ENCODE data around the gene ZFP82.

Gene ZFP82

DNA sequence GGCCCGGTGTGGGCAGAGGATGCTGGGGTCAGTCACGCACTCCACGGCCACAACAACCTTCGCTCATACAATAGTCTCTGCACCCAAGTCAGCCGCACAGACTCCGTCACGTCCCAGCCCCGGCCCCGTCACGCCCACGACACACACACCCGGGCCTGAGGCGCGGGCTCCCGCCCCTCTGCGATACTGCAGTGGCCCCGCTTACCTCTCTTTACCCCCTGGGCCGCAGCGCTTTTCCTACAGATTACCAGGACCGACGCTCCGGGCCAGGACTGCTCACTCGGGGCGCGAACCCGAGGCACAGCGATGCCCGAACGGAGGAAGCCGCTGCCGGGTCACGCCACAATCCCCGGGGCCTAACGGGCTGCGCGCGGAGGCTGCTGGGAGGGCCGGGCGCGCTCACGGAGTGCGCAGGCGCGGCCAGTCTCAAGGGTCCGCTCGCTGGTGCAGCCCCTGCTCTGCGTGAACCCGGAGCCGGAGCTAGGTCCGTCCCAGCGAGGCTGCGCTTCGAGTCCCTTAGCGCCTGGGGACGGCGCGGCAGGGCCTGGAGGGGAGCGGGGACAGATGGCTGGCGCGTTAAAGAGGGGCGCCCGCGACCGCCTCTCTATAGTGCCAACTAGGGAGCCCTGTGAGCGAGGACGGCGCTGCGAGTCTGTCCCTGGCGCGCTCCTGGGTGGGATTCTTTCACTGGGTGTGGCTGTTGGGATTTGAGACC, at the start of gene ZFP82:
Gene ZFP82 (minus strand): TSS at position 358 of the 715 bp plus-strand sequence. CDS start 8,855 bp downstream, outside the sequence.
- no peak for FAIRE-seq

DNA sequence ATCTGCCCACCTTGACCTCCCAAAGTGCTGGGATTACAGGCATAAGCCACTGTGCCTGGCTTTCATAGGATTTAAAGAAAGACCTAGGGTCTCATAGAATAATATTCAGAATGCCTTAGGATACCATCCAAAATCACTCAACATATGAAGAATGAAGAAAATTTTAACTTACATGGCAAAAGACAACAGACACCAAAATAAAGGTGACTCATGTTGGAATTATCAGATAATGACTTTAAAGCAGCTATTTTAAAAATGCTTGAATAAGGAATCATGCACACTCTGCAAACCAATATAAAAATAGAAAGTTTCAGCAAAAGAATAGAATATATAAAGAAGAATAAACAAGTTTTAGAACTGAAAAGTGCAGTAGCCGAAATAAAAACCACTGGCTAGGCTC, 41.6 kb upstream of the ZFP82 start:
- no peak for FAIRE-seq

DNA sequence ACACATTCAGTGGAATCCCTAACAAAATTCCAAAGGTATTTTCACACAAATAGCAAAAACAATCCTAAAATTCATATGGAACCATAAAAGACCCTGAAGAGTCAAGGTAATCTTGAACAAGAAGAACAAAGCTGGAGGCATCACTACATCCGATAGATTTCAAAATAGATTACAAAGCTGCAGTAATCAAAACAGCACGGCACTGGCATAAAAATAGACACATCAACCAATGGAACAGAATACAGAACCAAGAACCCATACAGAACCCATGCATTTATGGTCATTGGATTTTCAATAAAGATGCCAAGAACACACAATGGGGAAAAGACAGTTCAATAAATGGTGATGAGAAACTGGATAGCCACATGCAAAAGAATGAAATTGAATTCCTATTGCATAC, 38.4 kb upstream of the ZFP82 start:
- no peak for FAIRE-seq

DNA sequence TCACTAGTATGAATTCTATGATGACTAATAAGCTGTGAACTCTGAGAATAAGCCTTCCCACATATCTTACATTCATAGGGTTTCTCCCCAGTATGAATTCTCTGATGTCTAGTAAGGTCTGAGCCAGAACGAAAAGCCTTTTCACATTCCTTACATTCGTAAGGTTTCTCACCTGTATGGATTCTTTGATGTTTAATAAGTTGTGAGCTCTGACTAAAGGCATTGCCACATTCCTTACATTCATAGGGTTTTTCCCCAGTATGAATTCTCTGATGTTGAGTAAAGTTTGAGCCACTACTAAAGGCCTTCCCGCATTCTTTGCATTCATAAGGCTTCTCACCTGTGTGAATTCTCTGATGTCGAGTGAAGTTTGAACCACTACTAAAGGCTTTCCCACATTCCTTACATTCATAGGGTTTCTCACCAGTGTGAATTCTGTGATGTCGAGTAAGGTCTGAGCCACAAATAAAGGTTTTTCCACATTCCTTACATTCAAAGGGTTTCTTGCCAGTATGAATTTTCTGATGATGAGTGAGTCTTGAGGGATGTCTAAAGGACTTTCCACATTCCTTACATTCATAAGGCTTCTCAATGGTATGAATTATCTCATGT, 30.7 kb upstream of the ZFP82 start:
- FAIRE-seq: no peak

DNA sequence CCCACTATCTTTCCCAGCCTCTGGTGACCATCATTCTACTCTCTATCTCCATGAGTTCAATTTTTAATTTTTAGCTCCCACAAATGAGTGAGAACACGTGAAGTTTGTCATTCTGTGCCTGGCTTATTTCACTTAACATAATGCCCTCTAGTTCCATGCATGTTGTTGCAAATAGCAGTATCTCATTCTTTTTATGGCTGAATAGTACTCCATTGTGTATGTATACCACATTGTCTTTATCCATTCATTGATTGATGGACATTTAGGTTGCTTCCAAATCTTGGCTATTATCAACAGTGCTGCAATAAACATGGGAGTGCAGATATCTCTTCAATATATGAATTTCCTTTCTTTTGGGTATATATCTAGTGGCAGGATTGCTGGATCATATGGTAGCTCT, 22.9 kb upstream of the ZFP82 start:
- FAIRE-seq: no peak

DNA sequence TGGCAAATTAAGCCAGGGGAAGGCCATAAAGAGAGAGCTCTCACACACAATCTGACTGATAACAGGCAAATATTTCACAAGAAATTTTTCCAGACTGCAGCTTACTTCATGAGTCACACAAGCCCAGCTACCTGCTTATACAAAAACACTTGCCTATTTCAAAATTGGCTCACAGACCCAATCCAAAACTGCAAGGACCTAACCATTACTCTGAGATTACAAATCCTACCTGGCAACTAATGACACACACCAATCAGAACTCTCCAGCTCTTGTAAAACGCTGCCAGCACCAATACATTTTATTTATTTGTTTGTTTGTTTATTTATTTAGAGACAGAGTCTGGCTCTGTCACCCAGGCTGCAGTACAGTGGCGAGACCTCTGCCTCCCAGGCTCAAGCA, 18.1 kb upstream of the ZFP82 start:
- FAIRE-seq: no peak

DNA sequence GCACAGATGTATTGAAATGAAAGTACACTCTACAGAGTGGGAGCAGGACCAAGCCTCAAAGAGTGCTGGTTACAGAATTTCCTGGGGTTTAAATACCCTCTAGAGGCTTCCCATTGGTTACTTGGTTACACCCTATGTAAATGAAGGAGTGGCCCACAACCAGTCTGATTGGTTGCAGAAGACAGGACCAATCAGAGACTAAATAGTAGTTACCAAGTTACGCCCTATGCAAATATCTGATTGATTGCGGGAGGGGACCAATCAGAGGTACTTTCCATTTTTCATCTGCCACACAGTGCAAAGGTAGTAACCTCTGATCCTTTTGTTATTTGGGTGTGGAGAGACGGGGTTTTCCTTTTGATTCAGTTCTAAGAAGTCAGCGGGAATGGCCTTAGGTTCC, 5.5 kb upstream of the ZFP82 start:
- FAIRE-seq: no peak

DNA sequence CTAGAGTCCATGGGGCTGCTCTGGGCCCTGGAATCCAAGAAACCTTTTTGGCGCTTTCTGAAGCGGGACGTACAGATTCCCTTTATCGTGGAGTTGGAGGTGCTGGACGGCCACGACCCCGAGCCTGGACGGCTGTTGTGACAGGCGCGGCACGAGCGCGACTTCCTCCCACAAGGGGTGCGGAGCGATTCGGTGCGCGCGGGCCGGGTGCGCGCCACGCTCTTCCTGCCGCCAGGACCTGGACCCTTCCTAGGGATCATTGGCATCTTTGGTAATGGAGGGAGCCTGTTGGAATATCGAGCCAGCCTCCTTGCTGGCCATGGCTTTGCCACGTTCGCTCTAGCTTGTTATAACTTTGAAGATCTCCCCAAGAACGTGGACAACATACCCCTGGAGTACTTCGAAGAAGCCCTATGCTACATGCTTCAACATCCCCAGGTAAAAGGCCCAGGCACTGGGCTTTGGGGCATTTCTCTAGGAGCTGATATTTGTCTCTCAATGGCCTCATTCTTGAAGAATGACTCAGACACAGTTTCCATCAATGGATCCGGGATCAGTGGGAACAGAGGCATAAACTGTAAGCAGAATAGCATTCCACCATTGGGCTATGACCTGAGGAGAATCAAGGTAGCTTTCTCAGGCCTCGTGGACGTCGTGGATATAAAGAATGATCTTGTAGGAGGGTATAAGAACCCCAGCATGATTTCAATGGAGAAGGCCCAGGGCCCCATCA, 3.5 kb upstream of the ZFP82 start:
- no peak for FAIRE-seq

DNA sequence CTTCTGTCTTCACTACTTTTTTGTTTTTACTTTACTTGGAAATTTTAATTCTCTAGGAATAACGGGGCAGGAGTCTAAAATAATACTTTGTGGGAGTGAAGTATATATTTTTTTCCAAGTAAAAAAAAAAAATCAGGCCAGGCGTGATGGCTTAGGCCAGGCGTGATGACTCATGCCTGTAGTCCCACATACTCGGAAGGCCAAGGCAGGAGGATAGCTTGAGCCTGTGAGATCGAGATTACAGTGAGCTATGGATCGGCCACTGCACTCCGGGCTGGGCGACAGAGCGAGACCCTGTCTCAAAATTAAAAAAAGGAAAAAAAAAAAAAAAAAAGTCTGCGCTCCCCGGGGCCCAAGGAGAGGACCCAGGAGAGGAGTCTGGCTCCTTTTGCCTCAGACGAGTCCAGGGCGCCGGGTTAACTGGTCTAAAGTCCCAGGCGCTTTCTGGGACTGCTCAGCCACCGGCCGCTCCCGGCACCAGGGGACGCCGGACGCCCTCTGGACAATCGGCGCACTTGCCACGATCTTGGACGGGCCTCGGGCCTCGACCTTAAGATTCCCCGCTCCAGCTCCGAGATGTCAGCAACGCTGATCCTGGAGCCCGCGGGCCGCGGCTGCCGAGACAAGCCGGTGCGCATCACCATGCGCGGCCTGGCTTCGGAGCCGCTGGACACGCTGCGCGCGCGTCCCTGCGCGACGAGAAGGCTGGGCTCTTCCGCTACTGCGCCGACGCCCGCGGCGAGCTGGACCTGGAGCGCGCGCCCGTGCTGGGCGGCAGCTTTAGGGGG, 2.7 kb upstream of the ZFP82 start:
- FAIRE-seq: no peak

DNA sequence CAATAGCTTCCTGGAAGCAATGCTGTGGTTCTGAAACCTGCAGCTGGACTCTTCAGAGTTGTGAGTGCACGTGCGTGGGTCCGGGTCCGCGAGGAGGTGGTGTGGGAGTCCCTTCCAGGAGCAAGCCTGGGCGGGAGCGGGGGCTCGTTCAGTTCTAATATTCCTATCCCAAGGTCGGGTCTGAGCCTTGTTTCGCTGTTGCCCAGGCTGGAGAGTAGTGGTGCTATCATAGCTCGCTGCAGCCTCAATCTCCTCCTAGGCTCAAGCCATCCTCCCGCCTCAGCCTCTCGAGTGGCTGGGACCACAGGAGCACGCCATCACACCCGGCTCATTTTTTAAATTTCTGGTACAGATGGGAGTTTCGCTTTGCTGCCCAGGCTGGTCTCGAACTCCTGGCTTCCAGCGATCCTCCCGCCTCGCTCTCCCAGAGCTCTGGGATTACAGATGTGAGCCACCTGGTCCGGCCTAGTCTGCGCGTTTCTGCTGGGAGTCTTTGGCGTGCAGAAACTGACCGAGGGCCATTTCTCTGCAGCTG, 625 bp downstream of the ZFP82 start:
- FAIRE-seq: no peak

DNA sequence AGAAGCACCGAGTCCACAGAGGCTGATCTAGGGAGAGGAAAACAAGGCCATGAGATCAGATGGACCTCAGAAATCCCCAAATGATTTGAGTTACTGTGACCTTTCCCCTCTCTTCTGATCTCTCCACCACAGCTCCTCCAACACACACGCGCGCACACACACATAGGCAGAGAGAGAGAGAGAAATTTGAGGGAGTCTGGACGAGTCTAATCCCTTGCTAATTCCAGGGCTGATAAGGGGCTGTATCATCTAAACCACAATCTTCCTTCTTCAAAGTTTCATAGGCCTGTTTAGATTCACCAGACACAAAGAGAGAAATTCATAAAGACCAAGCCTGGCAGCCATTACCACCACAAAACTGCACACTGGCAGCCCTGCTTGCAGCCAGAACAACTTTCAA, 8.6 kb downstream of the ZFP82 start:
- no peak for FAIRE-seq

DNA sequence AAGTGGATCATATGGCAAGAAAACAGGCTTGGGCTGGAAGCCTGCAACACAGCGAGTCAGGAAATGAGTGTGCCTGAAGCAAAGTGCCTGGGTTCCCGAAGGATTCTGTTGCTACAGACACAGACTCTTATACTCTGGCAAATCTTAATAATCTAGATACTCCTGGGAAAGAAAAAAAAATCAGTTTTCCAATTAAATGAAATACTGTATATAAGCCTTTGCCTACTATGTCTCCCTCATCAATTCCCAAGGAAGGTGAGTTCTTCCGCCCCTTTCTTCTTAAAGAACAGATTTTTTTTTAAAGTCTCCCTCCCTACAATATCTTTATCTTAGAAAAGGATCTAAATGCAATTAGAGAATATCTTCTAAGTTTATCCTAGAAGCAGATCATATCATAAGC, 10.3 kb downstream of the ZFP82 start:
- no peak for FAIRE-seq

DNA sequence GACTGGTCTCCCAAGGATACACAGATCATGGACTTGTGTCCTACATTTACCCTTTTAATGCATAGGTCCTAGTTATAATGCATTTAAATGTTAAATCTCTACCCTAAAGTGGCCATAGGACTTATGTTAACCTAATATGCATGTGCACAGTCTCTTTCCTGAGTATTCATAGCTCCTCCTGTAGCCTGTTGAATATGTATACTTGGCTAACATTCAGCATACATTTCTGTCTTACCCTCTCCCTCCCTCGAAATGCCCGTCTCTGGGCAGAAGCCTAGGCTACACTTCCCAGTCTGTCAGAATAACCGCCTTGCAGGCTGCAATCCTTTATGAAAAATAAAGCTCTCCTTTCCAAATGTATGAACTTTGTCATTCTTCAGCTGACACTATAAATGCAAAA, 13.9 kb downstream of the ZFP82 start:
- no peak for FAIRE-seq

DNA sequence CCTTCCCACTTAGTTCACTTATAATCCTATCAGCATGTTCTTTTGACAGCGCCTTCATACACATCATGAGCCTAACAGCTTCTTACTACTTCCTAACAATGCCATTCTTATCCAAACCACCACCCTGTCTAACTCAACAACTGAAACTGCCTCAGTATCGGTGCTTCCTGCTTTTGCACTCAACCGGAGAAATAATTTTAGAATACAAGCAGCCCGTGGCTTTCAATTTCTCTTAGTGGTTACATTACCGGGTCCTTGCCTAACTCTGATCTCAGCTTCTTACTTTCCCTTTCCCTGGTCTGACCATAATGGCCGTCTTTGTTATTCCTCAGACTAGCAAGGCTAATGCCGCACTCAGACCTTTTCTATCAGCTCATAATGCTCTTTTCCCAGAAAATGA, 17.0 kb downstream of the ZFP82 start:
- FAIRE-seq: no peak

DNA sequence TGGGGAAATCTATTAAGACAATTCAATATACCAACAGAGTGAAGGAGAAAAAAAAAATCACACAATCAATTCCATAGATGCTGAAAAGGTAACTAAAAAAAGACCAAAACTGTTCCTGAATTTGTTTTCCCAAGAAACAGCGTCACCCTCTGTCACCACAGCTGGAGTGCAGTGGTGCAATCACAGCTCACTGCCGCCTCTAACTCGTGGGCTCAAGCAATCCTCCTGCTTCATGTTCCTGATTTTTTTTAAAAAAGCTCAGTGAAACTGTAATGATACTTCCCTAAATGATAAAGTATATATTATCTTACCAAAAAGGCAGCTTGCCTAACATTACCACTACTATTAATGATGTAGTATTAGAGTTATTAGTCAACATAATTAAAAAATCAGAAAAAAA, 19.9 kb downstream of the ZFP82 start:
- no peak for FAIRE-seq

DNA sequence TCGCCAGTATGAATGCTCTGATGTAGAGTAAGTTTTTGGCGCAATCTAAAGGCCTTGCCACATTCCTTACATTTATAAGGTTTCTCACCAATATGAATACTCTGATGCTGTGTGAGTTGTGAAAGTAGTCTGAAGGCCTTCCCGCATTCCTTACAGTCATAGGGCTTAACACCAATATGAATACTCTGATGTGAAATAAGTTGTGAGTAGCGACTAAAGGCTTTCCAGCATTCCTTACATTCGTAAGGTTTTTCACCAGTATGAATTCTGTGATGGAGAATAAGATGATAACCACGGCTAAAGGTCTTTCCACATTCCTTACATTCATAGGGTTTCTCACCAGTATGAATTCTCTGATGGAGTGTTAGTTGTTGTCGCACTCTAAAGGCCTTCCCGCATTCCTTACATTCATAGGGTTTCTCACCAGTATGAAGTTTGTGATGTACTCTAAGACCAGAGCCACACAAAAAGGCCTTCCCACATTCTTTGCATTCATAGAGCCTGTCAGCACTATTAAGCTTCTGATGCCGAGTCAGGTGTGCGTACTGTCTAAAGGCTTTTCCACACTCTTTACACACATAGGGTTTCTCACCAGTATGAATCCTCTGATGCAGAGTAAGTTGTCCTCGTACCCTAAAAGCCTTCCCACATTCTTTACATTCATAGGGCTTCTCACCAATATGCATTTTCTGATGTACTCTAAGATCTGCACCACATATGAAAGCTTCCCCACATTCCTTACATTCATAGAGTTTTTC, 25.3 kb downstream of the ZFP82 start:
- FAIRE-seq: no peak

DNA sequence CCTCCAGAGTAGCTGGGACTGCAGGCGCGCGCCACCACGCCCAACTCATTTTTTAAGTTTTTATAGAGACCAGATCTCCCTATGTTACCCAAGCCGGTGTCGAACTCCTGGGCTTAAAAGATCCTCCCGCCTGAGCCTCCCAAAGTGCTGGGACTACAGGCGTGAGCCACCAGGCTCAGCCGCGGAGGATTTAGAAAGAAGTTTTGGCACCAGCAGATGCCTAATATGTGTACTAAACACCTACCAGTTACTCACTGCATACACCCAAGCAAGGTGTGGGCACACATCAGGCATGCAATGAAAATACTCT, 39.0 kb downstream of the ZFP82 start:
- no peak for FAIRE-seq

DNA sequence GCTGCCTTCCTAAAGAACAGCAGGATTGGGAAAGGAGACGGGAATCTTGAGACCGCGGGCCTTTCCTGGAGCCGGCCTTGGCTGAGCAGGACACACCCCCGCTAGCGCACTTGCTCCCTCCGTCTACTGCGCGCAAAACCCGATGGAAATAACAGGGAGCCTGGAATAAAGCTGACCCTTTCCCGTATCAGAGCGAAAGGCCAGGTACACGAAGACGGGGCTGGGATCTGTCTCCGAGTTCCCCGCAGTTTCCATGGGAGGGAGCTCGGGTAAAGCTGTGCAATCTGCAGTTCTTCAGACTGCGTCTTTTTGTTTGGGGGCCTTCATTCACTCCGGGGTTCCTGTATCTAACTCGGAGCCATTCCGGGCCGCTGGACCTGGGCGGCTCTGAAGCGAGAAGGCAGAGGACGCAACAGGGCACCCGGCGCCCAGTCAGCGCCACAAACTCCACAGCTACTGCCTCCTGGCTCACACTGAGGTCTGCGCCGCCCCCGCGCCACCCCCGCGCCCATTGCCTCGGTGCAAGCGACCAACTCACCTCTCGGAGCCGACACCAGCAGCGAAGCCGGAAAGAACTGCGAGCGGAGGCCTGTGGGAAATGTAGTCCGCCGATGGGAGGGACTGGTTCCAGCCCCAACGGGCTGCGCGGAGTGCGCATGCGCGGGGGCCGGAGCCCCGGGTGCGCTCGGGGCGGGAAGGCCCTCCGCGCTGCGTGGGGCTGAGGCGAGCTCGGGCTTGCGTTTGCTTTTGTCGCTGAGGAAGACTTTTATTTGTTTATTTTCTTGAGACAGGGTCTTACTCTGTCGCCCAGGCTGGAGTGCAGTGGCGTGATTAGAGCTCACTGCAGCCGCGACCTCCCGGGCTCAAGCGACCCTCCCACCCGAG, 39.6 kb downstream of the ZFP82 start, which contains the start of gene ZFP14:
Gene ZFP14 (minus strand): TSS at position 577 of the 885 bp plus-strand sequence. CDS start 11,309 bp downstream, outside the sequence.
- no peak for FAIRE-seq

DNA sequence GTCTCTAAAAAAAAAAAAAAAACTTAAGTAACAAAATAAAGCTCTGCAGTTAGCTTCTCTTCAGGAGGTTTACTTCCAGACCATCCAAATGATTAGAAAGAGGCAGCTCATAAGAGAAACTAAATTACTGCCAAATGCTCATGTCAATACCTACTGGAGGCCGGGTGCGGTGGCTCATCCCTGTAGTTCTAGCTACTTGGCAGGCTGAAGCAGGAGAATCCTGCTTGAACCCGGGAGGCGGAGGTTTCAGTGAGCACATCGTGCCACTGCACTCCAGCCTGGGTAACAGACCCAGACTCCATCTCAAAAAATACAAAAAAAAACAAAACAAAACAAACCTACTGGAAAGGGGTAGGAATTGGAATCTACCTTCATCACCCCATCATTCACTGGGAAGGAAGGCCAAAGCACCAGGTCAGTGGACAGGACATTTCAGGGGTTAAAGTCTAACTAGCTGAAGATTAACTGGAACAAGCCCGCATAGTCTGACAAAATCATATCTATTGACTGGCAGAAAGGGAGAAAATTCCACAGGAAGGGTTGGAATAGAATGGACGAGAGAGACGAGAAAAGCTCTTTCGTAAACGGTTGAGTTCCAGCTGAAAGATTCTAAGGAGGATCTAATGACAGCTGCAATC, 40.8 kb downstream of the ZFP82 start:
- no peak for FAIRE-seq

DNA sequence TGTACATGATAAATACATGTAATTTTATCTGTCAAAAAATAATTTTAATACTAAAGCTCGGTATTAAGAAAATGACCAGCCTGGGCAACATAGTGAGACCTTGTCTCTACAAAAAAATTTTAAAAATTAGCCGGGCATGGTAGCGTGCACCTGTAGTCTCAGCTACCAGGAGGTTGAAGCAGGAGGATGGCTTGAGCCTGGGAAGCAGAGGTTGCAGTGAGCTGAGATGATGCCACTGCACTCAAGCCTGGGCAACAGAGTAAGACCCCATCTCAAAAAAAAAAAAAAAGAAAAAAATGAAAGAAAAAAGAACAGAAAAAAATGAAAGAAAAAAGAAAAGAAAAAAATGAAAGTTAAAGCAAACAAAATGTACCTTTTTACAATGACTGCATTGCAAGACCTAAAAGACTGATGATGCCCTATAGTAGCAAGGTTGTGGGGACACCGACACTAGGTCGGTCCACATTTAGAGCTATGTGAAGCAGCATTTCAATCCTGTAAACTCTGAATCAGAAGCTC, 44.7 kb downstream of the ZFP82 start:
- FAIRE-seq: no peak

All from colon (tissue), 2 donors.